ENCODE measurements around the gene DGKD.

- TF ChIP-seq, protein P1, sequence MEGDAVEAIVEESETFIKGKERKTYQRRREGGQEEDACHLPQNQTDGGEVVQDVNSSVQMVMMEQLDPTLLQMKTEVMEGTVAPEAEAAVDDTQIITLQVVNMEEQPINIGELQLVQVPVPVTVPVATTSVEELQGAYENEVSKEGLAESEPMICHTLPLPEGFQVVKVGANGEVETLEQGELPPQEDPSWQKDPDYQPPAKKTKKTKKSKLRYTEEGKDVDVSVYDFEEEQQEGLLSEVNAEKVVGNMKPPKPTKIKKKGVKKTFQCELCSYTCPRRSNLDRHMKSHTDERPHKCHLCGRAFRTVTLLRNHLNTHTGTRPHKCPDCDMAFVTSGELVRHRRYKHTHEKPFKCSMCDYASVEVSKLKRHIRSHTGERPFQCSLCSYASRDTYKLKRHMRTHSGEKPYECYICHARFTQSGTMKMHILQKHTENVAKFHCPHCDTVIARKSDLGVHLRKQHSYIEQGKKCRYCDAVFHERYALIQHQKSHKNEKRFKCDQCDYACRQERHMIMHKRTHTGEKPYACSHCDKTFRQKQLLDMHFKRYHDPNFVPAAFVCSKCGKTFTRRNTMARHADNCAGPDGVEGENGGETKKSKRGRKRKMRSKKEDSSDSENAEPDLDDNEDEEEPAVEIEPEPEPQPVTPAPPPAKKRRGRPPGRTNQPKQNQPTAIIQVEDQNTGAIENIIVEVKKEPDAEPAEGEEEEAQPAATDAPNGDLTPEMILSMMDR (IDR thresholded peaks at IDR 0.05; ENCODE audit: insufficient read depth, low read length): no peak
- no peak for TF ChIP-seq POLR2AphosphoS5 (IDR thresholded peaks at IDR 0.05; ENCODE audit: low read depth)
- TF ChIP-seq REST (IDR thresholded peaks at IDR 0.05; ENCODE audit: insufficient replicate concordance, low read depth): no peak
- no peak for TF ChIP-seq SPI1 (IDR thresholded peaks at IDR 0.05; ENCODE audit: borderline replicate concordance, low read depth)
These were observed 73.7 kb downstream of the DGKD start for GRCh38 chr2:233428008-233428407.
